Fibroblast of lung (primary cell): ENCODE results near the gene H1-8.

Source experiments
- EZH2 ChIP-seq: IDR thresholded peaks from 2 replicates; pipeline ENCODE4 v1.5.1; 2012; ENCODE audit warnings: low read length, control low read depth, mild to moderate bottlenecking; ENCODE audit errors: missing control alignments
- TF ChIP-seq, protein P1 (sequence below), 2 donors: IDR thresholded peaks in 1 of 2; conservative IDR thresholded peaks in 1 of 2; 1 replicate in 1 of 2; 2 replicates in 1 of 2; pipeline ENCODE4 v1.5.1; 2011 to 2012; ENCODE audit warnings: low read length in 2 of 2, control low read depth in 1 of 2, inconsistent platforms in 1 of 2, low read depth in 1 of 2, mild to moderate bottlenecking in 1 of 2

DNA sequence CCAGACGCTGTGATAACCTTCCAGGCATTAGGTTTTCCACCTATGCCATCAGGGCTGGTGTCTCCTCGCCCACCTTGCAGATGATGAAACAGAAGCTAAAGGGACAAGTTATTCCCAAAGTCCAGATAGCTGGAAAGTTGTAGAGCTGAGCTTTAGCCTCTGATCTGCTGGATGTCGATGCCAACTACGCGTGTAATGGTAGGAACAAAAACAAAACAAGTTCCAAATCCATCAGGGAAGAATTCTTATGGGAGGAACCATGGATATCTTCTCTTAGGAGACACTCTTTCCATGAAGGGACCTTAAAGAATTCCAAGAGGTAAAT, 42.7 kb upstream of the H1-8 start:
- TF ChIP-seq, protein P1, sequence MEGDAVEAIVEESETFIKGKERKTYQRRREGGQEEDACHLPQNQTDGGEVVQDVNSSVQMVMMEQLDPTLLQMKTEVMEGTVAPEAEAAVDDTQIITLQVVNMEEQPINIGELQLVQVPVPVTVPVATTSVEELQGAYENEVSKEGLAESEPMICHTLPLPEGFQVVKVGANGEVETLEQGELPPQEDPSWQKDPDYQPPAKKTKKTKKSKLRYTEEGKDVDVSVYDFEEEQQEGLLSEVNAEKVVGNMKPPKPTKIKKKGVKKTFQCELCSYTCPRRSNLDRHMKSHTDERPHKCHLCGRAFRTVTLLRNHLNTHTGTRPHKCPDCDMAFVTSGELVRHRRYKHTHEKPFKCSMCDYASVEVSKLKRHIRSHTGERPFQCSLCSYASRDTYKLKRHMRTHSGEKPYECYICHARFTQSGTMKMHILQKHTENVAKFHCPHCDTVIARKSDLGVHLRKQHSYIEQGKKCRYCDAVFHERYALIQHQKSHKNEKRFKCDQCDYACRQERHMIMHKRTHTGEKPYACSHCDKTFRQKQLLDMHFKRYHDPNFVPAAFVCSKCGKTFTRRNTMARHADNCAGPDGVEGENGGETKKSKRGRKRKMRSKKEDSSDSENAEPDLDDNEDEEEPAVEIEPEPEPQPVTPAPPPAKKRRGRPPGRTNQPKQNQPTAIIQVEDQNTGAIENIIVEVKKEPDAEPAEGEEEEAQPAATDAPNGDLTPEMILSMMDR (conservative IDR thresholded peaks at IDR 0.05 in 1 of 2, IDR thresholded peaks at IDR 0.05 in 1 of 2; ENCODE audit: low read depth in 1 of 2, low read length in 2 of 2), result no peak
- no peak for TF ChIP-seq EZH2
